ENCODE measurements around the gene ATP5PF. TPM values are rescaled to one million over a fixed set of nuclear protein-coding genes. Genes with fewer than 3 reads are reported as not detected.
A peak's percentile ranks its signal among the peaks of the same experiment; 100 is the strongest.

Gene ATP5PF
- total RNA-seq, 1 donor from 2014 or later = 114 TPM

- H3K4me3 Mint-ChIP-seq = peak overlapping the region; percentile 93
These were observed 2.7 kb upstream of the ATP5PF start for GRCh38 chr21:25737421-25737820.

GRCh38 chr21:25735646-25736597 is 1.2 kb upstream of the ATP5PF start:
- peaks cover 3% of the 10 kb centered on the region for H3K36me3 Mint-ChIP-seq (ENCODE audit: low read depth)
- DNase-seq (ENCODE audit: low read depth, low spot score) = peak; percentile 69
- H3K9me3 Mint-ChIP-seq = no peaks in the 10 kb centered on the region
- H3K4me3 Mint-ChIP-seq = peak overlapping the region; percentile 100
- H3K27me3 Mint-ChIP-seq (ENCODE audit: low read depth) = no peaks in the 10 kb centered on the region
- TF ChIP-seq, protein P1, sequence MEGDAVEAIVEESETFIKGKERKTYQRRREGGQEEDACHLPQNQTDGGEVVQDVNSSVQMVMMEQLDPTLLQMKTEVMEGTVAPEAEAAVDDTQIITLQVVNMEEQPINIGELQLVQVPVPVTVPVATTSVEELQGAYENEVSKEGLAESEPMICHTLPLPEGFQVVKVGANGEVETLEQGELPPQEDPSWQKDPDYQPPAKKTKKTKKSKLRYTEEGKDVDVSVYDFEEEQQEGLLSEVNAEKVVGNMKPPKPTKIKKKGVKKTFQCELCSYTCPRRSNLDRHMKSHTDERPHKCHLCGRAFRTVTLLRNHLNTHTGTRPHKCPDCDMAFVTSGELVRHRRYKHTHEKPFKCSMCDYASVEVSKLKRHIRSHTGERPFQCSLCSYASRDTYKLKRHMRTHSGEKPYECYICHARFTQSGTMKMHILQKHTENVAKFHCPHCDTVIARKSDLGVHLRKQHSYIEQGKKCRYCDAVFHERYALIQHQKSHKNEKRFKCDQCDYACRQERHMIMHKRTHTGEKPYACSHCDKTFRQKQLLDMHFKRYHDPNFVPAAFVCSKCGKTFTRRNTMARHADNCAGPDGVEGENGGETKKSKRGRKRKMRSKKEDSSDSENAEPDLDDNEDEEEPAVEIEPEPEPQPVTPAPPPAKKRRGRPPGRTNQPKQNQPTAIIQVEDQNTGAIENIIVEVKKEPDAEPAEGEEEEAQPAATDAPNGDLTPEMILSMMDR (conservative IDR thresholded peaks at IDR 0.05) = no peak
- H3K4me1 Mint-ChIP-seq = peaks cover 37% of the 10 kb centered on the region
- peak overlapping the region; percentile 97 for H3K27ac Mint-ChIP-seq (ENCODE audit: unreplicated experiment)

More at GRCh38 chr21:25737421-25737820, 2.7 kb upstream of the ATP5PF start:
- Mint-ChIP-seq H3K4me1 (peaks cover 37% of the 10 kb centered on the region), H3K36me3 (ENCODE audit: low read depth) (peaks cover 3% of the 10 kb centered on the region), H3K27me3 (ENCODE audit: low read depth) (no peaks in the 10 kb centered on the region), H3K9me3 (no peaks in the 10 kb centered on the region), H3K27ac (ENCODE audit: unreplicated experiment) (no peak overlapping the region)
- TF ChIP-seq, protein P1 (conservative IDR thresholded peaks at IDR 0.05) = no peak
- DNase-seq (ENCODE audit: low read depth, low spot score) = no peak

GRCh38 chr21:25734654-25734903 is 125 bp downstream of the ATP5PF start:
- no peaks in the 10 kb centered on the region for H3K9me3 Mint-ChIP-seq
- TF ChIP-seq, protein P1 (conservative IDR thresholded peaks at IDR 0.05) = no peak
- no peak for DNase-seq (ENCODE audit: low read depth, low spot score)
- peaks cover 37% of the 10 kb centered on the region for H3K4me1 Mint-ChIP-seq
- H3K27me3 Mint-ChIP-seq (ENCODE audit: low read depth) = no peaks in the 10 kb centered on the region
- H3K27ac Mint-ChIP-seq (ENCODE audit: unreplicated experiment) = peak overlapping the region; percentile 100
- peak overlapping the region; percentile 100 for H3K4me3 Mint-ChIP-seq
- H3K36me3 Mint-ChIP-seq (ENCODE audit: low read depth) = peaks cover 3% of the 10 kb centered on the region

DNA sequence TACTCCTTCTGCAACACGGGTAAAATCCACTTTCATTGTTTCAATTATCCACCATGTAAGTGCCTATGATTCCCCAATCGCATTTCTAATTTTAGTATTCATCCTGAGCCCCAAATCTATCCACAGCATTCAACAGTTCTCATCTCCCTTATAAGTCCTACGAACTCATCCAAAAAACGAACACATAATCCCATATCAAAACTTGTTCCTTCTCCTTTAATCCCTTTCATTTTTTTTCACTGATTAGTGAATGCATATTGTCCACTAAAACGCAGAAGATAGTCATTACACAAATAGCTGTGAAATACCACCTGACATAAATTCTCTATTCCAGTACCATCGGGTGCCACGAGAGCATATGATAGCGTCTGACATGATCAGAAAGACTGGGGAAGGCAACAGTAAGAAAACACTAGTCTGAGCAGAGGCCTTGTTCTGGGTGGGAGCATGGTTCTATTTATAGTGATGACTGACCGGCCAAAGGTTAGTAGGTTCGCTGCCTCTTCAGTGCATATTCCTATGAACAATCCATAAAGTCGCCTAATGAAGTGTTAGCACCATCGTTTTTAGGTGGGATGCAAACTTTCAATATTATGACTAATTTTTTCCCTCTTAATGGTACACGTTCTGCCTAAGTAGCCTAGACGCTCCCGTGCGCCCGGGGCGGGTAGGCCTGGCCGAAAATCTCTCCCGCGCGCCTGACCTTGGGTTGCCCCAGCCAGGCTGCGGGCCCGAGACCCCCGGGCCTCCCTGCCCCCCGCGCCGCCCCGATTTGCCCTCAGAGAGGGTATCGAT is 648 bp downstream of the ATP5PF start:
- no peak for DNase-seq (ENCODE audit: low read depth, low spot score)

DNA sequence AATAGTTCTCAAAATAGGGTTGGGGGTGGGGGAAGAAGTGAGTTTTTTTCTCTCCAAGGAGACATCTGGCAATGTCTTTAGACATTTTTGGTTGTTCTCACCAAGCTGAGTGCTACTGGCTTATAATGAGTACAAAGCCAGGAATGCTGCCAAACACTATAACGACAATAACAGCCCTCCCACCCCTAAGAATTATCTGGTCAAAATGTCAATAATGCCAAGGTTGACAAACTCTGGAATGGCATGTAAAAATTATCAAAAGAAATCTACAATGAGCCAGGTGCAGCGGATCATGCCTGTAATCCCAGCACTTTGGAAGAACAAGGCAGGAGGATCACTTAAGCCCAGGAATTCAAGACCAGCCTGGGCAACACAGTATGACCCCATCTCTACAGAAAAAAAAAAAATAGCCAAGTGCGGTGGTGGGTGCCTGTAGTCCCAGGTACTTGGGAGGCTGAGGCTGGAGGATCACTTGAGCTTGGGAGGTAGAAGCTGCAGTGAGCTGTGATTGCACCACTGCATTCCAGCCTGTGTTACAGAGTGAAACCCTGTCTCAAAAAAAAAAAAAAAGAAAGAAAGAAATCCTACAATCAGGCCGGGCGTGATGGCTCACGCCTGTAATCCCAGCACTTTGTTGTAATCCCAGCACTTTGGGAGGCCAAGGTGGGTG is 2.5 kb downstream of the ATP5PF start:
- no peak overlapping the region for H3K27ac Mint-ChIP-seq (ENCODE audit: unreplicated experiment)
- DNase-seq (ENCODE audit: low read depth, low spot score) = no peak
- H3K4me3 Mint-ChIP-seq = peak overlapping the region; percentile 64
- TF ChIP-seq, protein P1 (conservative IDR thresholded peaks at IDR 0.05) = no peak
- peaks cover 31% of the 10 kb centered on the region for H3K4me1 Mint-ChIP-seq
- H3K36me3 Mint-ChIP-seq (ENCODE audit: low read depth) = peaks cover 8% of the 10 kb centered on the region
- H3K27me3 Mint-ChIP-seq (ENCODE audit: low read depth) = no peaks in the 10 kb centered on the region
- no peaks in the 10 kb centered on the region for H3K9me3 Mint-ChIP-seq

More for the DNA sequence above, 648 bp downstream of the ATP5PF start:
- H3K36me3 Mint-ChIP-seq (ENCODE audit: low read depth) = peaks cover 3% of the 10 kb centered on the region
- H3K9me3 Mint-ChIP-seq = no peaks in the 10 kb centered on the region
- TF ChIP-seq, protein P1 (conservative IDR thresholded peaks at IDR 0.05) = no peak
- no peaks in the 10 kb centered on the region for H3K27me3 Mint-ChIP-seq (ENCODE audit: low read depth)
- peak overlapping the region; percentile 100 for H3K27ac Mint-ChIP-seq (ENCODE audit: unreplicated experiment)
- peak overlapping the region; percentile 100 for H3K4me3 Mint-ChIP-seq
- H3K4me1 Mint-ChIP-seq = peaks cover 37% of the 10 kb centered on the region

All from neural crest cell (in vitro differentiated cells).